ENCODE measurements around the gene BABAM2. TPM values are rescaled to one million over a fixed set of nuclear protein-coding genes. Genes with fewer than 3 reads are reported as not detected.

The BABAM2 gene
- total and polyA plus RNA-seq, 4 donors, result 9.9 to 17.0 (median 13.9) TPM

DNA sequence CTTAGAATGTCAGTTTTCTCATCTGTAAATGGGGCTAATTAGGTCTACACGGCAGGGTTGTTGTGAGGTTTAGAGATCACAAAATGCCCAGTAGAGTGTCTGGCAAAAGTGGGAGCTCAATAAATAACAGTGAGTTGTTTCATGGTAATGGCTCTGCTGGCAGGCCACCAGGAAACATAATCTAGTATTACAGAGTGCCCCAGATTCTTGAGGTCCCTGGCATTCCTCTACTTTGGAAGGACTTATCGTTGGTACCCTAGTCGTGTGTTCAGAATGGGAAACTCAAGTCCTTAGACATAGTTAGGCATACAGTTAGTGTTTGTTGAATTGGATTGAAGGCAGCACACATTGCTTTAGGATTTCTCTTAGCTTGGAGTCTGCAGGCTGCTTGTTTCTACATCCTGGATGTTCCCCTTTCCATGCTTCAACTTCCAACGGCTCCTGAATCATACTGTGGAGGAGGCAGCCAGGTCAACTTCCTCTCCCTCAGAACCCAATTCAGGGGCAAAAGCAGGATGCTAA is 340.6 kb downstream of the BABAM2 start (continued):
- TF ChIP-seq REST (IDR thresholded peaks at IDR 0.05), result no peak
- TF ChIP-seq FOXA1 (IDR thresholded peaks at IDR 0.05), result no peak
- TF ChIP-seq EGR1 (IDR thresholded peaks at IDR 0.05; ENCODE audit: low read depth in 2 of 2), result no peak
- no peak for TF ChIP-seq FOXA2 (IDR thresholded peaks at IDR 0.05)
- no peak for TF ChIP-seq HNF4A (conservative IDR thresholded peaks at IDR 0.05)
- TF ChIP-seq RAD21 (IDR thresholded peaks at IDR 0.05), result no peak
- no peak for TF ChIP-seq NR2F2 (IDR thresholded peaks at IDR 0.05)
- no peak for TF ChIP-seq JUND (IDR thresholded peaks at IDR 0.05)
- no peak for TF ChIP-seq MAX (IDR thresholded peaks at IDR 0.05)
- TF ChIP-seq HNF4G (IDR thresholded peaks at IDR 0.05), result no peak

DNA sequence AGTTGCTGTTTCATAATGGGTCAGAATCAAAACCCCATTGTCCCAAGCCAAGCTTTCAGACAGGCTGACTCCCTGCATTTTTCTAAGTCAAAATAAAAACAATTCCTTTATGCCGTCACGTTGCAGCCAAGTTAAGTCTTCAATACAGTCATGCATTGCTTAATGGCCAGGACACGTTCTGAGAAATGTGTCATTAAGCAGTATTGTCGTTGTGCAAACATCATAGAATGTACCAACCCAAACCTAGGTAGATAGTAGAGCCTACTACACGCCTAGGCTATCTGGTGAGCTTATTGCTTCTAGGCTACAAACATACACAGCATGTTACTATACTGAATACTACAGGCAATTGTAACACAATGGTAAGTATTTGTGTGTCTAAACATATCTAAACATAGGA is 341.8 kb downstream of the BABAM2 start:
- no peak overlapping the region for H3K27ac ChIP-seq (ENCODE audit: low read depth in 1 of 2, low read length in 2 of 2)
- H3K27me3 ChIP-seq (ENCODE audit: control insufficient read depth in 4 of 4, insufficient read depth in 4 of 4, low read length in 3 of 4), result no peaks in the 10 kb centered on the region
- no peak overlapping the region for H3K4me3 ChIP-seq (ENCODE audit: low read depth in 1 of 3, low read length in 3 of 3)
- TF ChIP-seq HNF4A (conservative IDR thresholded peaks at IDR 0.05) (no peak), GABPA (IDR thresholded peaks at IDR 0.05 in 1 of 2, conservative IDR thresholded peaks at IDR 0.05 in 1 of 2) (no peak), ZBTB33 (IDR thresholded peaks at IDR 0.05) (no peak), RXRA (IDR thresholded peaks at IDR 0.05) (no peak), EGR1 (IDR thresholded peaks at IDR 0.05; ENCODE audit: low read depth in 2 of 2) (no peak), TAF1 (conservative IDR thresholded peaks at IDR 0.05) (no peak), JUND (IDR thresholded peaks at IDR 0.05) (no peak), SP1 (IDR thresholded peaks at IDR 0.05) (no peak), NR2F2 (IDR thresholded peaks at IDR 0.05) (no peak), MAX (IDR thresholded peaks at IDR 0.05) (no peak)
- TF ChIP-seq, protein P1, sequence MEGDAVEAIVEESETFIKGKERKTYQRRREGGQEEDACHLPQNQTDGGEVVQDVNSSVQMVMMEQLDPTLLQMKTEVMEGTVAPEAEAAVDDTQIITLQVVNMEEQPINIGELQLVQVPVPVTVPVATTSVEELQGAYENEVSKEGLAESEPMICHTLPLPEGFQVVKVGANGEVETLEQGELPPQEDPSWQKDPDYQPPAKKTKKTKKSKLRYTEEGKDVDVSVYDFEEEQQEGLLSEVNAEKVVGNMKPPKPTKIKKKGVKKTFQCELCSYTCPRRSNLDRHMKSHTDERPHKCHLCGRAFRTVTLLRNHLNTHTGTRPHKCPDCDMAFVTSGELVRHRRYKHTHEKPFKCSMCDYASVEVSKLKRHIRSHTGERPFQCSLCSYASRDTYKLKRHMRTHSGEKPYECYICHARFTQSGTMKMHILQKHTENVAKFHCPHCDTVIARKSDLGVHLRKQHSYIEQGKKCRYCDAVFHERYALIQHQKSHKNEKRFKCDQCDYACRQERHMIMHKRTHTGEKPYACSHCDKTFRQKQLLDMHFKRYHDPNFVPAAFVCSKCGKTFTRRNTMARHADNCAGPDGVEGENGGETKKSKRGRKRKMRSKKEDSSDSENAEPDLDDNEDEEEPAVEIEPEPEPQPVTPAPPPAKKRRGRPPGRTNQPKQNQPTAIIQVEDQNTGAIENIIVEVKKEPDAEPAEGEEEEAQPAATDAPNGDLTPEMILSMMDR (IDR thresholded peaks at IDR 0.05; ENCODE audit: low read depth, low read length, missing input control), result no peak
- H3K36me3 ChIP-seq (ENCODE audit: control insufficient read depth in 4 of 4, insufficient read depth in 3 of 4, low read depth in 1 of 4, low read length in 3 of 4), result peaks cover 0 to 4% (median 0%) of the 10 kb centered on the region in 4 donors
- 79% methylated on average over 5 of the region's 5 CpGs for WGBS
- peaks cover 4 to 16% (median 6%) of the 10 kb centered on the region in 4 donors for H3K4me1 ChIP-seq (ENCODE audit: control insufficient read depth in 4 of 4, insufficient read depth in 4 of 4, low read length in 3 of 4)
- H3K9ac ChIP-seq (ENCODE audit: low read depth in 1 of 2, low read length in 2 of 2), result no peak overlapping the region
- H3K9me3 ChIP-seq (ENCODE audit: control insufficient read depth in 4 of 4, low read length in 3 of 4), result no peaks in the 10 kb centered on the region
- DNase-seq (ENCODE audit: low spot score), result no peak

All from liver (tissue), 9 donors.